KMS-11 (cell line): ENCODE results near the gene MRPL17.

Experiments
- H2AFZ ChIP-seq: fragments of 200-600 bp; sonication (generic); 2 replicates; pipeline ENCODE4 v1.6.1; 2016; ENCODE audit warnings: antibody characterized with exemption, mixed run types, low read depth
- H3K27ac ChIP-seq: fragments of 200-600 bp; sonication (generic); 2 replicates; pipeline ENCODE4 v1.6.1; 2016; ENCODE audit warnings: mild to moderate bottlenecking, mixed run types
- H3K27me3 ChIP-seq: fragments of 200-600 bp; sonication (generic); 2 replicates; pipeline ENCODE4 v1.6.1; 2017; ENCODE audit warnings: mild to moderate bottlenecking, low read depth, mixed run types, moderate library complexity; ENCODE audit not compliant: insufficient read depth
- H3K36me3 ChIP-seq: fragments of 200-600 bp; sonication (generic); 2 replicates; pipeline ENCODE4 v1.6.1; 2017; ENCODE audit warnings: mild to moderate bottlenecking, mixed run types; ENCODE audit not compliant: insufficient read depth
- H3K4me1 ChIP-seq: fragments of 200-600 bp; sonication (generic); 2 replicates; pipeline ENCODE4 v1.6.1; 2016; ENCODE audit warnings: mild to moderate bottlenecking, low read depth, mixed run types; ENCODE audit not compliant: poor library complexity, severe bottlenecking
- H3K4me2 ChIP-seq: fragments of 200-600 bp; sonication (generic); 2 replicates; pipeline ENCODE4 v1.7.0; 2016; ENCODE audit warnings: mild to moderate bottlenecking, mixed run types
- H3K4me3 ChIP-seq: fragments of 200-600 bp; sonication (generic); IDR thresholded peaks from 2 replicates; pipeline ENCODE4 v1.6.1; 2017; ENCODE audit warnings: low read depth, low read length, mixed read lengths; ENCODE audit not compliant: insufficient read depth
- H3K79me2 ChIP-seq: fragments of 200-600 bp; sonication (generic); 2 replicates; pipeline ENCODE4 v1.6.1; 2016; ENCODE audit warnings: low read depth, mixed run types; ENCODE audit not compliant: insufficient read depth
- H3K9ac ChIP-seq: fragments of 200-600 bp; sonication (generic); 2 replicates; pipeline ENCODE4 v1.6.1; 2016; ENCODE audit warnings: mild to moderate bottlenecking, mixed run types
- H4K20me1 ChIP-seq: fragments of 200-600 bp; sonication (generic); 2 replicates; pipeline ENCODE4 v1.6.1; 2016; ENCODE audit warnings: mild to moderate bottlenecking, mixed run types; ENCODE audit not compliant: insufficient read depth
- CTCF ChIP-seq: fragments of 200-600 bp; sonication (generic); conservative IDR thresholded peaks from 2 replicates; pipeline ENCODE4 v1.6.1; 2017; ENCODE audit warnings: low read depth, mild to moderate bottlenecking, antibody characterized with exemption, low read length, moderate library complexity, mixed read lengths

Gene MRPL17

GRCh38 chr11:6646918-6647679, 36.0 kb downstream of the MRPL17 start:
- no peaks in the 10 kb centered on the region for H4K20me1 ChIP-seq
- H3K79me2 ChIP-seq: no peaks in the 10 kb centered on the region
- no peaks in the 10 kb centered on the region for H3K36me3 ChIP-seq
- H3K27me3 ChIP-seq: no peaks in the 10 kb centered on the region
- H3K4me2 ChIP-seq: no peak overlapping the region
- no peak overlapping the region for H2AFZ ChIP-seq
- H3K9ac ChIP-seq: no peak overlapping the region
- H3K27ac ChIP-seq: no peak overlapping the region
- no peak for TF ChIP-seq CTCF
- H3K4me1 ChIP-seq: no peaks in the 10 kb centered on the region
- no peak overlapping the region for H3K4me3 ChIP-seq

- H4K20me1 ChIP-seq: no peaks in the 10 kb centered on the region
- no peaks in the 10 kb centered on the region for H3K79me2 ChIP-seq
- H2AFZ ChIP-seq: no peak overlapping the region
- no peak overlapping the region for H3K4me2 ChIP-seq
- no peaks in the 10 kb centered on the region for H3K4me1 ChIP-seq
- no peaks in the 10 kb centered on the region for H3K27me3 ChIP-seq
- H3K36me3 ChIP-seq: no peaks in the 10 kb centered on the region
- H3K27ac ChIP-seq: no peak overlapping the region
- no peak overlapping the region for H3K4me3 ChIP-seq
- no peak overlapping the region for H3K9ac ChIP-seq
- no peak for TF ChIP-seq CTCF
Observed at GRCh38 chr11:6646576-6646917, 36.6 kb downstream of the MRPL17 start.

- H3K4me1 ChIP-seq: no peaks in the 10 kb centered on the region
- TF ChIP-seq CTCF: no peak
- no peaks in the 10 kb centered on the region for H3K79me2 ChIP-seq
- H3K27me3 ChIP-seq: no peaks in the 10 kb centered on the region
- H3K9ac ChIP-seq: no peak overlapping the region
- H3K27ac ChIP-seq: no peak overlapping the region
- no peak overlapping the region for H3K4me2 ChIP-seq
- H3K4me3 ChIP-seq: no peak overlapping the region
- no peak overlapping the region for H2AFZ ChIP-seq
- no peaks in the 10 kb centered on the region for H4K20me1 ChIP-seq
- H3K36me3 ChIP-seq: no peaks in the 10 kb centered on the region
Observed at GRCh38 chr11:6646071-6646470, 37.1 kb downstream of the MRPL17 start.

GRCh38 chr11:6642957-6643356, 40.2 kb downstream of the MRPL17 start:
- Histone ChIP-seq H3K36me3 (no peaks in the 10 kb centered on the region), H3K9ac (no peak overlapping the region), H3K27me3 (no peaks in the 10 kb centered on the region), H3K4me3 (no peak overlapping the region), H3K4me2 (no peak overlapping the region), H3K79me2 (no peaks in the 10 kb centered on the region), H2AFZ (no peak overlapping the region), H3K27ac (no peak overlapping the region), H4K20me1 (no peaks in the 10 kb centered on the region), H3K4me1 (no peaks in the 10 kb centered on the region)
- TF ChIP-seq CTCF: no peak
